Mucosa of descending colon (tissue), 3 donors: Measurements from ENCODE around the gene PRPF39. TPM values are rescaled to one million over a fixed set of nuclear protein-coding genes. Genes with fewer than 3 reads are reported as not detected.

Source experiments
- ATAC-seq: fragments of 200-7000 bp; cut with Tn5 transposase; one replicate; pipeline ENCODE4 v1.9.1; 2020; ENCODE audit warnings: mild to moderate bottlenecking, moderate library complexity
- DNase-seq, 3 donors: peaks; one replicate each; pipeline ENCODE4 v3.0.0-alpha.2; 2020
- H3K36me3 ChIP-seq: fragments of 200-600 bp; one replicate; pipeline ENCODE4 v1.8.0; 2021; ENCODE audit warnings: low read depth, mild to moderate bottlenecking
- H3K4me1 ChIP-seq: fragments of 200-600 bp; one replicate; pipeline ENCODE4 v1.8.0; 2021; ENCODE audit warnings: low read depth, mild to moderate bottlenecking
- H3K4me3 ChIP-seq: fragments of 200-600 bp; one replicate; pipeline ENCODE4 v1.8.0; 2021; ENCODE audit warnings: mild to moderate bottlenecking
- H3K9me3 ChIP-seq: fragments of 200-600 bp; one replicate; pipeline ENCODE4 v1.8.0; 2021; ENCODE audit warnings: mild to moderate bottlenecking
- CTCF ChIP-seq: fragments of 200-600 bp; IDR thresholded peaks from one replicate; pipeline ENCODE4 v1.8.0; 2022; ENCODE audit warnings: antibody characterized with exemption, mild to moderate bottlenecking
- intact Hi-C, 2 donors: fragments of 100-400 bp; cut with DNase I in 1 of 2; cut with micrococcal nuclease in 1 of 2; formaldehyde crosslinking; loops; one replicate each; pipeline versions ENCODE4 v1.11.0 to v1.11.1; 2022; cut with DNase I, micrococcal nuclease
- long read RNA-seq, 2 donors: library from polyadenylated mRNA; unstranded; transcript quantifications; one replicate each; pipeline ENCODE4 v2.0.0, GENCODE V29; 2019 to 2021
- total RNA-seq, 3 donors: library from RNA; stranded (reverse); fragmentation: NEBNext Ultra II Directional in 2 of 3; extraction: Animal tissue kit (Norgen Biotek cat#: 25700) in 2 of 3; gene quantifications; one replicate each; pipeline versions ENCODE4 v1.2.1 to v1.2.4, GENCODE V29; 2021 to 2023
- donor health status: DM: no; HTN: no; CAD: no; lungs with moderate emphysema.
- donor health status: DM: no; HTN: no; CAD: no.
- donor health status: DM: no; HTN: yes; CAD: no.

Gene PRPF39
- total RNA-seq, result 10 to 100 TPM; 25.9 to 38.4 (median 35.4) TPM
- long read RNA-seq, donor 1, transcript PRPF39-201 (14 exons, 2,868 nt), result major isoform, 5 of 19 reads
- long read RNA-seq, donor 1, partial matches to known transcripts, result 3 of 19 reads
- long read RNA-seq, donor 1, other reads (novel, unspliced or antisense), result 10 of 19 reads
- long read RNA-seq, donor 2, partial matches to known transcripts, result 4 of 10 reads
- long read RNA-seq, donor 2, other reads (novel, unspliced or antisense), result 4 of 10 reads

- ATAC-seq, result peak; percentile 97
Measured at GRCh38 chr14:45083976-45084722, at the start of gene PRPF39. Gene PRPF39, plus strand, starts transcription at chr14:45084116. Its CDS starts 11,124 bp downstream, at chr14:45095240.

GRCh38 chr14:45034730-45035129 is 49.2 kb upstream of the PRPF39 start:
- intact Hi-C loops, result no loop called here
- Histone ChIP-seq H3K4me1 (no peaks in the 10 kb centered on the region), H3K9me3 (no peaks in the 10 kb centered on the region), H3K4me3 (no peak overlapping the region), H3K36me3 (no peaks in the 10 kb centered on the region)
- no peak for TF ChIP-seq CTCF
- DNase-seq (no peak), ATAC-seq (no peak)

More at GRCh38 chr14:45083976-45084722, at the start of gene PRPF39:
- no peaks in the 10 kb centered on the region for H3K9me3 ChIP-seq
- no peaks in the 10 kb centered on the region for H3K36me3 ChIP-seq
- H3K4me3 ChIP-seq, result peak within 1 kb of the TSS; percentile 22
- peaks cover 26% of the 10 kb centered on the region for H3K4me1 ChIP-seq
- no peak for TF ChIP-seq CTCF
- intact Hi-C loops, result no loop called here
- DNase-seq, result peak; percentile 95 to 98 (median 96)

GRCh38 chr14:45038256-45038655 is 45.7 kb upstream of the PRPF39 start:
- Histone ChIP-seq H3K36me3 (no peaks in the 10 kb centered on the region), H3K9me3 (no peaks in the 10 kb centered on the region), H3K4me3 (no peak overlapping the region), H3K4me1 (no peaks in the 10 kb centered on the region)
- intact Hi-C loops, result no loop called here
- TF ChIP-seq CTCF, result no peak
- ATAC-seq (no peak), DNase-seq (no peak)

- DNase-seq (no peak), ATAC-seq (no peak)
- no peaks in the 10 kb centered on the region for H3K9me3 ChIP-seq
- H3K36me3 ChIP-seq, result no peaks in the 10 kb centered on the region
- TF ChIP-seq CTCF, result no peak
- no peaks in the 10 kb centered on the region for H3K4me1 ChIP-seq
- H3K4me3 ChIP-seq, result no peak overlapping the region
- intact Hi-C loops, result no loop called here
Measured at GRCh38 chr14:45038865-45039264, 45.1 kb upstream of the PRPF39 start.

GRCh38 chr14:45039390-45039789 is 44.5 kb upstream of the PRPF39 start:
- no peak for TF ChIP-seq CTCF
- no peaks in the 10 kb centered on the region for H3K9me3 ChIP-seq
- intact Hi-C loops, result no loop called here
- H3K36me3 ChIP-seq, result no peaks in the 10 kb centered on the region
- no peaks in the 10 kb centered on the region for H3K4me1 ChIP-seq
- no peak for ATAC-seq
- no peak overlapping the region for H3K4me3 ChIP-seq
- DNase-seq, result no peak
